GM06990 (cell line): Measurements from ENCODE around the gene MYO9A.

Experiments used
- DNase-seq: peaks from one replicate; pipeline ENCODE4 v3.0.0-alpha.2; 2011; ENCODE audit not compliant: insufficient read length; ENCODE audit errors: extremely low read depth
- H3K27me3 ChIP-seq: replicated peaks from 2 replicates; pipeline ENCODE4 v1.6.0; 2011; ENCODE audit warnings: low read length; ENCODE audit not compliant: control insufficient read depth, insufficient read depth
- H3K36me3 ChIP-seq: 2 replicates; pipeline ENCODE4 v1.5.1; 2011; ENCODE audit warnings: low read length; ENCODE audit not compliant: control insufficient read depth, insufficient read depth
- H3K4me3 ChIP-seq: replicated peaks from 2 replicates; pipeline ENCODE4 v1.5.1; 2011; ENCODE audit warnings: low read depth, mild to moderate bottlenecking, control low read depth, low read length
- CTCF ChIP-seq: IDR thresholded peaks from 2 replicates; pipeline ENCODE4 v1.5.1; 2011; ENCODE audit warnings: low read length, control low read depth, mild to moderate bottlenecking, inconsistent platforms; ENCODE audit not compliant: insufficient read depth, poor library complexity, severe bottlenecking

The MYO9A gene

GRCh38 chr15:72146221-72146620, 28.3 kb upstream of the MYO9A start:
- no peak for TF ChIP-seq CTCF
- no peaks in the 10 kb centered on the region for H3K27me3 ChIP-seq
- no peak for DNase-seq

GRCh38 chr15:72141171-72142084, 23.5 kb upstream of the MYO9A start:
- Histone ChIP-seq H3K27me3 (no peaks in the 10 kb centered on the region), H3K4me3 (peak overlapping the region; percentile 7), H3K36me3 (no peaks in the 10 kb centered on the region)
- DNase-seq: peak; percentile 77
- TF ChIP-seq CTCF: no peak

More at GRCh38 chr15:72146221-72146620, 28.3 kb upstream of the MYO9A start:
- Histone ChIP-seq H3K36me3 (no peaks in the 10 kb centered on the region), H3K4me3 (no peak overlapping the region)

GRCh38 chr15:72140088-72140487, 22.1 kb upstream of the MYO9A start:
- no peak for DNase-seq
- H3K4me3 ChIP-seq: no peak overlapping the region
- no peaks in the 10 kb centered on the region for H3K36me3 ChIP-seq
- no peaks in the 10 kb centered on the region for H3K27me3 ChIP-seq
- TF ChIP-seq CTCF: no peak

- H3K4me3 ChIP-seq: no peak overlapping the region
- no peaks in the 10 kb centered on the region for H3K27me3 ChIP-seq
- no peaks in the 10 kb centered on the region for H3K36me3 ChIP-seq
- no peak for DNase-seq
- no peak for TF ChIP-seq CTCF
These were observed 21.7 kb upstream of the MYO9A start for GRCh38 chr15:72139667-72140066.

- no peak for DNase-seq
These were observed 18.5 kb upstream of the MYO9A start for GRCh38 chr15:72136170-72137051.

More at GRCh38 chr15:72136170-72137051, 18.5 kb upstream of the MYO9A start:
- H3K27me3 ChIP-seq: no peaks in the 10 kb centered on the region
- no peak for TF ChIP-seq CTCF
- H3K4me3 ChIP-seq: no peak overlapping the region
- no peaks in the 10 kb centered on the region for H3K36me3 ChIP-seq
